ENCODE data around the gene SPTLC1. TPM values are rescaled to one million over a fixed set of nuclear protein-coding genes. Genes with fewer than 3 reads are reported as not detected.

SPTLC1 gene
- polyA plus RNA-seq, 1 donor from 2014 or later, result 74.8 TPM

DNA sequence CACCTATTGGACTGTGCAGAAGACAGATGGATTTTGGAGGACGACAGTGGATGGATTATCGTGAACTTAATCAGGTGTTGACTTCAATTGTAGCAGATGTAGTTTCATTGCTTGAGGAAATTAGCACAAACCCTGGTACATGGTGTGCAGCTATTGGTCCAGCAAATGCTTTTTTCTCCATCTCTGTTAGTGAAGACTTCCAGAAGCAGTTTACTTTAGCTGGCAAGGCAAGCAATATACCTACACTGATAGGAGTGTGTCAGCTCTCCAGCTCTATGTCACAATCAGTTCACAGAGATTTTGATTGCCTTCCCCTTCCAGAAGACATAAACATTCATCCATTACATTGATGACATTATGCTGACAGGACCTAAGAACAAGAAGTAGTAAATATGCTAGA, 129.5 kb downstream of the SPTLC1 start:
- Histone ChIP-seq H2AFZ (ENCODE audit: low read depth, low read length) (no peak overlapping the region), H3K9ac (ENCODE audit: low read length) (no peak overlapping the region), H3F3A (ENCODE audit: insufficient read depth, low read length, poor library complexity, severe bottlenecking) (no peaks in the 10 kb centered on the region), H3K36me3 (ENCODE audit: insufficient read depth, low read length) (no peaks in the 10 kb centered on the region), H3K79me2 (replicated peaks; ENCODE audit: insufficient read depth, low read length) (no peaks in the 10 kb centered on the region), H3K4me2 (ENCODE audit: low read length) (no peak overlapping the region), H3K27ac (ENCODE audit: low read length) (no peak overlapping the region), H3K27me3 (ENCODE audit: insufficient read depth, low read depth, low read length) (no peaks in the 10 kb centered on the region), H4K20me1 (ENCODE audit: insufficient read depth) (no peaks in the 10 kb centered on the region), H3K9me3 (ENCODE audit: low read length) (no peaks in the 10 kb centered on the region), H3K4me3 (ENCODE audit: low read length) (no peak overlapping the region), H3K9me2 (ENCODE audit: insufficient read depth, low read length) (no peaks in the 10 kb centered on the region)
- no peak for TF ChIP-seq TAF1 (IDR thresholded peaks at IDR 0.05; ENCODE audit: low read depth)
- TF ChIP-seq EP300 (conservative IDR thresholded peaks at IDR 0.05; ENCODE audit: poor library complexity, severe bottlenecking), result no peak
- TF ChIP-seq, protein P1, sequence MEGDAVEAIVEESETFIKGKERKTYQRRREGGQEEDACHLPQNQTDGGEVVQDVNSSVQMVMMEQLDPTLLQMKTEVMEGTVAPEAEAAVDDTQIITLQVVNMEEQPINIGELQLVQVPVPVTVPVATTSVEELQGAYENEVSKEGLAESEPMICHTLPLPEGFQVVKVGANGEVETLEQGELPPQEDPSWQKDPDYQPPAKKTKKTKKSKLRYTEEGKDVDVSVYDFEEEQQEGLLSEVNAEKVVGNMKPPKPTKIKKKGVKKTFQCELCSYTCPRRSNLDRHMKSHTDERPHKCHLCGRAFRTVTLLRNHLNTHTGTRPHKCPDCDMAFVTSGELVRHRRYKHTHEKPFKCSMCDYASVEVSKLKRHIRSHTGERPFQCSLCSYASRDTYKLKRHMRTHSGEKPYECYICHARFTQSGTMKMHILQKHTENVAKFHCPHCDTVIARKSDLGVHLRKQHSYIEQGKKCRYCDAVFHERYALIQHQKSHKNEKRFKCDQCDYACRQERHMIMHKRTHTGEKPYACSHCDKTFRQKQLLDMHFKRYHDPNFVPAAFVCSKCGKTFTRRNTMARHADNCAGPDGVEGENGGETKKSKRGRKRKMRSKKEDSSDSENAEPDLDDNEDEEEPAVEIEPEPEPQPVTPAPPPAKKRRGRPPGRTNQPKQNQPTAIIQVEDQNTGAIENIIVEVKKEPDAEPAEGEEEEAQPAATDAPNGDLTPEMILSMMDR (IDR thresholded peaks at IDR 0.05; ENCODE audit: poor library complexity, severe bottlenecking), result no peak
- no peak for TF ChIP-seq MXI1 (conservative IDR thresholded peaks at IDR 0.05; ENCODE audit: poor library complexity, severe bottlenecking)
- no peak for TF ChIP-seq POLR2AphosphoS5 (IDR thresholded peaks at IDR 0.05)
- TF ChIP-seq RAD21 (conservative IDR thresholded peaks at IDR 0.05), result no peak
- no peak for TF ChIP-seq EZH2 (IDR thresholded peaks at IDR 0.05; ENCODE audit: borderline replicate concordance, insufficient read depth, low read length, poor library complexity, severe bottlenecking)
- no peak for TF ChIP-seq SMC3 (conservative IDR thresholded peaks at IDR 0.05; ENCODE audit: poor library complexity)
- TF ChIP-seq, protein P2, sequence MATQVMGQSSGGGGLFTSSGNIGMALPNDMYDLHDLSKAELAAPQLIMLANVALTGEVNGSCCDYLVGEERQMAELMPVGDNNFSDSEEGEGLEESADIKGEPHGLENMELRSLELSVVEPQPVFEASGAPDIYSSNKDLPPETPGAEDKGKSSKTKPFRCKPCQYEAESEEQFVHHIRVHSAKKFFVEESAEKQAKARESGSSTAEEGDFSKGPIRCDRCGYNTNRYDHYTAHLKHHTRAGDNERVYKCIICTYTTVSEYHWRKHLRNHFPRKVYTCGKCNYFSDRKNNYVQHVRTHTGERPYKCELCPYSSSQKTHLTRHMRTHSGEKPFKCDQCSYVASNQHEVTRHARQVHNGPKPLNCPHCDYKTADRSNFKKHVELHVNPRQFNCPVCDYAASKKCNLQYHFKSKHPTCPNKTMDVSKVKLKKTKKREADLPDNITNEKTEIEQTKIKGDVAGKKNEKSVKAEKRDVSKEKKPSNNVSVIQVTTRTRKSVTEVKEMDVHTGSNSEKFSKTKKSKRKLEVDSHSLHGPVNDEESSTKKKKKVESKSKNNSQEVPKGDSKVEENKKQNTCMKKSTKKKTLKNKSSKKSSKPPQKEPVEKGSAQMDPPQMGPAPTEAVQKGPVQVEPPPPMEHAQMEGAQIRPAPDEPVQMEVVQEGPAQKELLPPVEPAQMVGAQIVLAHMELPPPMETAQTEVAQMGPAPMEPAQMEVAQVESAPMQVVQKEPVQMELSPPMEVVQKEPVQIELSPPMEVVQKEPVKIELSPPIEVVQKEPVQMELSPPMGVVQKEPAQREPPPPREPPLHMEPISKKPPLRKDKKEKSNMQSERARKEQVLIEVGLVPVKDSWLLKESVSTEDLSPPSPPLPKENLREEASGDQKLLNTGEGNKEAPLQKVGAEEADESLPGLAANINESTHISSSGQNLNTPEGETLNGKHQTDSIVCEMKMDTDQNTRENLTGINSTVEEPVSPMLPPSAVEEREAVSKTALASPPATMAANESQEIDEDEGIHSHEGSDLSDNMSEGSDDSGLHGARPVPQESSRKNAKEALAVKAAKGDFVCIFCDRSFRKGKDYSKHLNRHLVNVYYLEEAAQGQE (IDR thresholded peaks at IDR 0.05; ENCODE audit: borderline replicate concordance), result no peak

Small RNA genes lying within 50 kb of the gene (small RNA-seq; reads per million reads assigned to genes)
- 0 reads per million in 3 experiments for gene MTATP6P29
- gene MTND4LP7, result 0 reads per million in 3 experiments

Other genes starting within 250 kb of the SPTLC1 start
- gene ROR2, start 165.2 kb downstream of the SPTLC1 start, polyA plus RNA-seq, result 0.33 and 0.74 TPM in 2 replicates
- gene IARS1, start 178.3 kb upstream of the SPTLC1 start, polyA plus RNA-seq, result 58.1 and 64.4 TPM in 2 replicates
- gene NOL8, start 209.9 kb upstream of the SPTLC1 start, polyA plus RNA-seq, result 12.6 and 25.3 TPM in 2 replicates
- 2.8 and 5.0 TPM in 2 replicates for gene CENPP, start 210.5 kb upstream of the SPTLC1 start, polyA plus RNA-seq